HG03432 (cell line): ENCODE measurements around the gene LRPPRC.
"Not testable (repeated sequence)": the region's sequence is repeated elsewhere in the genome, so short reads cannot be mapped to it uniquely, and the experiment has no call there.

Source experiments
- ATAC-seq: cut with Tn5 transposase; IDR thresholded peaks from one replicate; pipeline ENCODE4 v1.9.1; 2021; ENCODE audit warnings: mild to moderate bottlenecking, moderate library complexity; ENCODE audit not compliant: unreplicated experiment

LRPPRC gene

DNA sequence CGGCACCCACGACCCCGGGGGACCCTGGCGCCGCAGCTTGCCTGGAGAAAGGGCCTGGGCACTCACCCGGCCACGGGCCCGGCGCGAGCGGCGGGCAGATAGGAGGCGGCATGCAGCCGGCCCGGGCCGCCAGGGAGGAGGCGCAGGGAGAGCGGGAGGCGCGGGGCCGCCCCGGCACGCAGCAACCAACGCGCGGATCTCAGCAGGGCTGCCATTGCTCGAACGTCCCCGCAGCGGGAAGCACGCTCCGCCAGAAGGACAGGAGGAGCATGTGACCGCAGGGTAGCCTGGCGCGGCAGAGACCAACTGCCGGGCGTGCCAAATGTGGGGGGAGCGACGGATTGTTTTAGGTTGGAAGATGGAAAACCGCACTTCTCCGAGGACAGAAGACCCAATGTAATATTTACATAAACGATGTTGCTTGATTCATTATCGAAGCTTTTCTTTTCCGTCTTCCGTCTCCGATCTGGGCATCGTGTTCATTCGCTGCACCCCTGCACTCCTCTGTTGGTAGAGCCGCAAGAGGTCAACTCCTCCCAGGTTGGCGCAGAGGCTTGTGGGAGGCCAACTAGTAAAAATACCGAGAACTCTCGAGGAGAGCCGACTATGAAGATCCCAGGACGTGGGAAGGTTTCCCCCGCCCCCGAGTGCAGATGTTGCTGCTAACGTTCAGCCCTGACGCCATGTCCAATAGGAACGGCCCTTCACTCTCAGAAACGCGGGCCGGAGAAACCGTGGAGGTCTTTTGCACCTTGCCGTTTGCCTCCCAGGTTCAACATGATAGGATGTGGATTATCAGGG lies at the start of gene LRPPRC:
Gene LRPPRC (minus strand): TSS at position 257 of the 801 bp plus-strand sequence. CDS start 42 bp downstream, at position 215.
- ATAC-seq: peak; percentile 93

DNA sequence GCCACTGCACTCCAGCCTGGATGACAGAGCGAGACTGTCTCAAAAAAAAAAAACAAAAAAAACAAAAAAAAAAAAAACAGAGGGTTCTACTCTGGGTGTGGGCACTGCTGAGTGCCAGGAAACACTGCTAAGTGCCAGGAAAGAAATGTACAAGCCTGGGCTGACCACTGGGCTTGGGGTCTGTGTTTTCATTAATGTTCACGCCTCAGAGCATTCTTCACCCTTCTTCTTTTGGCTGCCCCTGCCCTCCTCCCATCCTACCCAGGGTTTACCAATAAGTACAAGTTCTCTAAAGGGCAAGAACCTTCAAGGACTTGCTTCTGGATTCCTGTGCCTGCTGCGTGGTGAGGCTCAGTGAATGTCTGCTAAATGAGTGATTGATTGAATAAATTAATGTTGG lies 49.3 kb upstream of the LRPPRC start:
- no peak for ATAC-seq

DNA sequence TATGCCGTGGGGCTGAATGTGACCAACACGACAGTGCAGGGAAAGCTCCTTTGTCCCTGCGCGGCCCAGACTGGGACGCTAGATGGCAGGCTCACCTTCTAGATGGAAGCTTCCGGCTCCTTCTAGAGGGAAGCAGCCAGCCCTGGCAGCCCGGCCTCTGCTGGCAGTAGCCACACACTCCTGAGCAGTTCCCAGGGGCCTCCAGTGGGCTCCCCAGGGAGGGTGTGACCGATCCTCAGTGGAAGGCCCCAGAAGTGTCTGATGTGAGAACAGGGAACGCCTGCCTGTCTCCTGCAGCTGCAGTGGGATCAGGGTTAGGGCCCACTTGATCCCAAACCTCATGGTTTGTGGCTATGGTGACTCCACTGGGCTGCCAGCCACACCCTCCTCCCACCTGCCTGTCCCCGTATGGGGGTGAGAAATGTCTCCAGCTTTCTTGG lies 48.5 kb upstream of the LRPPRC start:
- ATAC-seq: peak; percentile 98

DNA sequence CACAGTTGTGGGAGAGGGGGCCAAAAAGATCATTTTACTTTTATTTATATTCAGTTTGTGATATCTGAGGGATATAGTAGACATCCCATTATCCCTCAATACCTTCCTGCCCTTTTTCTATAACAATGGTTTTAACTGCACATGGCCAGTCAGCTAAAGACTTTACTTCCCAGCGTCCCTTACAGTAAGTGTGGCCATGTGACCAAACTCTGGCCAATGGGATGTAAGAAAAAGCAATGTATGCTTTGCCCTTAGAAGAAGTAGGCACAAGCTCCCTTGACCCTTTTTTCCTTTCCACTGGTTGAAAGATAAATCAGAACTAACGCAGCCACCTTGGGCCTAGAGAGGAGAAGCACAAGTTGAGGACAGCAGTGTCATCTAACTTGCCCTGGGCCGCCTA lies 44.6 kb upstream of the LRPPRC start:
- no peak for ATAC-seq

DNA sequence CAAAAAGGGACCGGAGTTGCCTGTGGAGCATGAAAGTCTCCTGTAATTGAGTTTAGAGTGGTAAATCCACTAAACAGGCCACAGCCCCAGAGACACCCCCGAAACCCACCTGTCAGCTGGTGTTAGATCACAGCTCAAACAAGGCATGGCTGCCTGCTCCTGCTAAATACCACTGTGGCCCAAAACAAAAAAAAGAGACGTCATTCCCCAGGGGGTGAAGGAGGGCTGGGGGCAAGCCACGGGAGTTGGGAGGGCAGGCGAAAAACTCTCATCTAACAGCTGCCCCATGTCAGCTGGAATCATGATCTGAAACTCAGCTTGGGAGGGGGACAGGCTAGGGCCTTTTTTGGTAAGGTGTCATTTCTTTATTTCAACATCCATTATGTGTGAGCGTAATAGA lies 42.5 kb upstream of the LRPPRC start:
- no peak for ATAC-seq

DNA sequence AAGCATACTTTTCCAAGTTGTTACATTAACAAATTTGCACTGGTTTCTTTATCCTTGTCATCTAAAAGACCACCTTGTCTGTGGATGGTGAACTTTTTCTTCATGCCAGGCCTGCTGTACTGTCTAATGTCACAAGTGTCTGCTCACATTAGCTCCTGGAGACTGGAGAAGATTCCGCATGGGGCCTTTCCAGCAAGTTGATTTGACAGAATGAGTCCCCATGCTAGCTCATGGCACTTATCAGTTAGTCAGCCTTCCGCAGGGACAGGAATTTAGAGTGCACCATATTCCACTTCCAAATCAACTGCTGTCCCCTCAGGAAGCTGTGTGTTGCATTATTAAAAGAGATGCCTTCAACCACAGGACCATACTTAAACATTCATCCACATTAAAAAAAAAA lies 41.4 kb upstream of the LRPPRC start:
- ATAC-seq: no peak

DNA sequence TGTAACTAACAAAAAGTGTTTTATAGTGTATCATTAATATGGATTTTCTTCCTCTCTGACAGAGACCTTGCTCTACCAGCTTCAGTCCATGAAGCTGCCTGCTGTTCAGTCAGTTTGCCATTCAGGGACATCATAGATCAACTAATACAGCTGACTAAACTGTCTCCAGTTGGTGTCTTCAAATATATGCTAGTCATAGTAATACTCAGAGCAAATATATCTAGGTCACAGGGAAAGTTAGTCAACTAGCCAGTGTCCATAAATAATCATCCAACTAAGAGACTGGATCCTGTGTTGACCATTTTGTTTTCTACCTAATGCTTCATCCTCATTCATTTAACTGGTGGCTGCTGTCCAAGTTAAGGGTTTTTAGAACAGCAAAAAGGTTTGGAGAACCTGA lies 38.2 kb upstream of the LRPPRC start:
- ATAC-seq: no peak

DNA sequence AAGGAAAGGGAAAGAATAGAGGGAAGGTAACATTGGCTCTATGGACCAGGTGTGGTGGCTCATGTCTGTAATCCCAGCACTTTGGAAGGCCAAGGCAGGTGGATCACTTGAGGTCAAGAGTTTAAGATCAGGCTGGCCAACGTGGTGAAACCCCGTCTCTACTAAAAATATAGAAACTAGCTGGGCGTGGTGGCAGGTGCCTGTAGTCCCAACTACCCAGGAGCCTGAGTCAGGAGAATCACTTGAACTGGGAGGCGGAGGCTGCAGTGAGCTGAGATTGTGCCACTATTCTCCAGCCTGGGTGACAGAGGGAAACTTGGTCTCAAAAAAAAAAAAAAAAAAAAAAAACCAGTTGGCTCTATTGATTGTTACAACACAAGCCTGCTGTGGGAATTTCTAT lies 31.3 kb upstream of the LRPPRC start:
- not testable (repeated sequence) for ATAC-seq

DNA sequence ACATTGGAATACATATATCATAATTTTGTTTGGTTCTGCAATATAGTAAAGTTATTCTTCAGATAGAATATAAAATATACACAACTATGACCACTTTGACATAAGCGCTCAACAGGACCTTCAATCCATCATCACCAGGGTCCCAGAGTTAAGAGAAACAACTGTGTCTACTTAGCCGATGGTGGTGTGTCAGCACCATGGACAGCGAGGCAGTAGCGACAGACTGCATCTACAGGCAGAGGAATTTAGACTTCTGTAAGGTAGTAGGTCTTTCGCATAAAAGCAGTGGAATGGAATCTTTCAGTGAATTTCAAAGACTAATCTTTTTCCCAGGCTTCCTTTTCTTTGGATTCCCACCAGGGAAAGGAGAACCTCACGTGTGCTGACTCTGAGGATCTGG lies 20.5 kb upstream of the LRPPRC start:
- ATAC-seq: no peak

DNA sequence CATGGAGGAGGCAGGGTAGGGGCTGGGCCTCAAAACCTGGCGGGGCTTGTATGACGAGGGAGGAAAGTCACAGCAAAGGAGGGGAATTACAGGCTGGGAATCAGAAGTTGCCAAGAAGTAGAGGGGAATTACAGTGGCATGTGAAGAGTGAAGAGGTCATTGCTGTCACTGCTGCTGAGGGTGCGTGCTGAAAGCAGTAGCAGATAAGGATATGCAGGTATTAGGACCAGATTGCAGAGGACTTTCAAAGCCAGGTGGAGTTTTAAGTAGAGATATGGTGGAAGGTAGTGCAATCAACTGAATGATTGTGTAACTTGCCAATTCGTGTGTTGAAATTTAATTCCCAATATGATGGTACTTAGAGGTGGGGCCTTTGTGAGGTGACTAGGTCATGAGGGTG lies 19.4 kb upstream of the LRPPRC start:
- no peak for ATAC-seq

DNA sequence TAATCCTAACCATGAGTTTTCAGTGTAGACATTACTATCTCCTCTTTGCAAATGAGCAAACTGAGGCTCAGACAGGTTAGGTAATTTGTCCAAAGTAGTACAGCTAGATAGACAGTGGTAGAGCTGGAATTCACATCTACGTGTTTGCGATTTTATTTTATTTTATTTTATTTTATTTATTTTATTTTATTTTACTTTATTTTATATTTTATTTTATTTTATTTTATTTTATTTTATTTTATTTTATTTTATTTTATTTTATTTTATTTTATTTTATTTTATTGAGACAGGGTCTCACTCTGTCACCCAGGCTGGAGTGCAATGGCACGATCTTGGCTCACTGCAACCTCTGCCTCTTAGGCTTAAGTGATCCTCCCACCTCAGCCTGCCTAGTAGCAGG lies 17.4 kb upstream of the LRPPRC start:
- ATAC-seq: not testable (repeated sequence)

DNA sequence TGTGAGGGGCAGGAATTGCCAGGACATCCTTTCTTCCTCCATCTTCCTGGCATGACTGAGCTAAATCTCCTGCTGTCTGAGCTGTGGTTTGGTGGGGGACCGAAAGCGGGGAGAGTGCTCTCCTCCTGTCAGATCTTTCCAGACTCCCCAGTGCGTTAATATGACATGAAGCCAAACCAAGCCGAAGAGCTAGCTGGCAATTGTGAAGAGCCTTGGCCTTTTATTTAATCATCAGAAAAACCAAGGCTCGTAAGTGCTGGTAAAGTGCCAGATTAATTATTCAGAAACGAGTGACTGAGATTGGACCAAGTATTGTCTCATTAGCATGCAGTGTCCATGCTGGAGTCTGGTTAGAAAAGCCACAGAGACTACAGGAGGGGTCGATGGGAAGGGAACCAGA lies 14.5 kb upstream of the LRPPRC start:
- ATAC-seq: no peak

DNA sequence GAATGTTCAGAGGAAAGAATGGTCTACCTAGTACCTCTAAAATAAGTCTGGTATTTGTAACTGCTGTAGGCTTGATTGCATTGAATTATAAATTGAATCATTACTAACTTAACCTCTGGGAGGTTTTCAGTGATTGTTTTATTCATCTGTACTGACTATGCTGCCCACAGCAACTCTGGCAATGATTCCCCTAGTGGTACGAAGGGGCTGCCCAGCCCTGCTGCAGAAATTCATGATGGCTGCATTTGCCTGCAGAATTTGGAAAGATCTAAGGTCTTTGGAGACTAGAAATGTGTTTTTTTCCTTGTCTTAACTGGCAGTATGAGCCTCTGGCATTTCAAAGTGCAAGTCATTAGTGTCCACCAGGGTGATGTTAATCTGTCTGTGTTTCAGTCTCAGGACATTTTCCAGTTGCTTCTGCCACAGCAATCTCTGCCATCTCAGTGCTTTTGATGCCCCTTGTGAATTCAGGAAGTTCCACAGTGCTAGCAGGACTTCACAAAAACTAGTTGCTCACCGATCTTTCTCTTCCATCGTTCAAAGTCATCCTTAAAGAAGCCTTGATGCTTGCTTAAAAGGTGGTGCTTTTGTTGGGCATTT lies 13.4 kb upstream of the LRPPRC start:
- no peak for ATAC-seq

DNA sequence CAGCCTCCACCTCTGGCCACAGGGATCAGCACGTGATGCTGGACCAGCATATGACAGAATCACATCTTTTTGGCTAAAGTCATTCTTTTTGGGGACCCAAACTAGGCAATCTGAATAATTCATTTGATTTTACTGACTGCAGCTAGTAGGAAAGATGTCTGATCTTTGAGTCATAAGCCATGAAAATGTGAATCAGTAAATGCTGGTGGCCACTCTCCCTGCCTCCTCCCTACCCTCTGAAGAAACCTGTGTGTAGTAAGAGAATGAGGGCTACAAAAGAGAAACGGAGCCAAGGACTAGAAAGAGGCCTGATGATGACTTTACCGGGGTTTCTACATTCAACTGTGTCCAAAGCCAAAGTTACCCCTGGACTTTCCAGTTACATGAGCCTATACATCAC lies 10.1 kb upstream of the LRPPRC start:
- no peak for ATAC-seq

DNA sequence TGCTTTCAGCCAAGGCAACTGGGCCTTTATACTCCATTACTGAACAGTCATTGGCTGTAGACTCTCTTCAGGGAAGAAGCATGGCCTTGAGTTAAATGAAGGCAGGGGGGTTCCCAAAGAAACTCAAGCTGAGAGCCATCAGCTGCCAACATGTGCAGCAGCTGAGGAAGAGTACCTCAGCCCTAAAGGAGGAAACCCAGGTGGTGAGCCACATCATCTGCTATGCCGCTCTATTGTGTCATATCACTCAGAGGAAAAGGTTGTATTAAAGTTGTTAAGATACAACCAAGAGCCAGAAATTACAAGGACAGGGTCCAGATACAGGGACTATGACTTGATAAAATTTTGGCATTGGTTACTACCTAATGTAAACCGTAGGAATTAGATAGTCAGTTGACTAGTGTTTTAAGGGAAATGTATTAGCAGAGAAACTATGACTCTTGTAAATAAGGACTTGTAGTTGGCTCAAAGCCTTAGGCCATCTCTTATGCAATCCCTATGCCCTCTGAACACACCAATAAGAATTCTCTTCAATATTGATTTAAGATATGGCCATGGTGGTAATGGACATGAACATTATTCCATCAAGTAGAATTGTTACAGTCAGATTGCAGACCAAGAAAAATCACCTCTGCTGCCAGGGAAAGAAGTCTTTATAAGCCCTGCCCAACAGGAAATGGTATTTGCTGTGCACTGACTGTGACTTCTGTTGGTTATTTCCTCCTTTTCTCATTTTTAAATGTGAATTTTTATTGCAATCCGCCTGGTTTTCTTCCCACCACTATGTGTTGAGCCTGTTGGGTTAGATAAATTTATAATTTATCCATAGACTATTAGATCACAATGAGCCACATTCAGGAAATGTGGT lies 9.2 kb upstream of the LRPPRC start:
- ATAC-seq: no peak

DNA sequence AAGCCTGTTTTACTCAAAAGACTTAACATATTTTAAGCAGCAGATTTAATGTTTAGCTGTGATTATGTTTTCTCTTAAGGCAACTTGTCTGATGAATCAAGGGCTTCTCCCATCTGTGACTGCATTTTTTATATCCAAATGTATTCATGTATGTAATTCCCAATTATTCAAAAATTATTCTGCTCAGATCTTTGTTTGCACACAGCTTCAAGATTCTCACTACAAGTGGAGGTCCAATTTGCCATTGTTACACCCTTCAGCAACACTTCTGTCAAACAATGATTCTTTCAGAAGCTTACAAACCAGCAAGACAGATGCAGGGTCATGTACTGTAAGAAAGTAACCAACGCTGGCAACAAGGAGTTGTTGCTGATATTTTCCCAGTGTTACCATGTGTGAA lies 5.9 kb upstream of the LRPPRC start:
- no peak for ATAC-seq

DNA sequence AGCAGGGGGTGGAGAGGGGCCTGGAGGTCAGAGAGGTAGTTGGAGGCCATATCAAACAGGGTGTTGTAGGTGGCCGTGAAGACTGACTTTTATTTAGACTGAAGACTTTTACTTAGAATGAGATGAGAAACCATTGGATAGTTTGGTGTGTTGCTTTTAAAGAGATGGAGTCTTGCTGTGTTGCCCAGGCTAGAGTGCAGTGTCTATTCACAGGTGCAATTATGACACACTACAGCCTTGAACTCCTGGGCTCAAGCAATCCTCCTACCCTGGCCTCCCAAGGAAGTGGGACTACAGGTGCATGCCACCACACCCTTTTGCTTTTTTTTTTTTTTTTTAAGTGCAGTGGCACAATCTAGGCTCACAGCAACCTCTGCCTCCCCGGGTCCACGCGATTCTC lies 2.5 kb upstream of the LRPPRC start:
- ATAC-seq: no peak

DNA sequence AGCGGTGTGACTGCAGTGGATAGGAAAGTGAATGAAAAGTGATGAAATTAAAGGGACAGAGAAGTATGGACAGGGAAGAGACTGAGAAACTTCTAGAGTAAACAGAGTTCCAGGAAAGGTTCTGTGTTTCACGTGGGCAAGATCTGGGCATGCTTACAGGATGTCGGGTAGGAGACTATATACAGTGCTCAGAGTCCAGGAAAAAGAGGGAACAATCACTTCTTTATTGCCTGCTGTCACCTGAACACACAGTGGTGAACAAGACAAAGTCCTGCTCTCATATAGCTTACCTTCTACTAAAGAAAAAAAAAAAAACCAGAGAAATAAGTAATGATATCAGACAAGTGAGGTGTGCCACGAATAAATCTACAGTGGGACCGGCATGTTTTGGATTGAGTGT lies 2.4 kb downstream of the LRPPRC start:
- no peak for ATAC-seq

DNA sequence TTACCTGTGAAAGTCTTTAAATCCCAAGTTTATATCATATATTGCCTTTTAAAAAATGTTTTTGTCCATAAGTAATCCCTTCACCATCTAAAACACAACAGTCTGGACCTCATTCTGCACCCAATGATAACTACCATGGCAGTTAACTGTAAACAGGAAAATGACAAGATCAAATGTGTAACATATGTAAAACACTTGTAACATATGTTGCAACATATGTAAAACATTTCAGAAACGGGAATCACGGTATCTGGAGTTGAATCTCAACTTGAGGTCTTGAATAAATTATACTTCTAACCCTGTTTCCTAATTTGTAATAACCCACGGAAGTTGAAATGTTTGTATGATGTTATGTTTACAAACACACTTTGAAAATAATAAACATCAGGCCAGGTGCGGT lies 6.2 kb downstream of the LRPPRC start:
- no peak for ATAC-seq

DNA sequence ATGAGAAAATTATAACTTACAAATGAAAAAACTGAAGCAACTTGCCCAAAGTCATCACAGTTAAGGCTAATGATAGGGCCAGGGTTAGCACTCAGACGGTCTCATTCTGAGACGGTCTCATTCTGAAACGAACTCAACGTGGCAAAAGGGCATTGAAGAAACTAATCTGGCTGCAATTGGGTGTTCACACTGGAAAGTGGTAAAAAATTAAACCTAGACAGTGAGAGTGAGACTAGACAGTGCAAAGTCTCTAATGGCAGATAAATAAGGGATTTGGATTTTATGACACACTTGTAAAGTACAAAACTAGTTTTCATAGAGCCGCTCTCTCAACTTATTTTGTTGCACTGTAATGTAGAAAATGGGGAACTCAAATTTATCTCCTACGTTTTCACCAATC lies 9.2 kb downstream of the LRPPRC start:
- ATAC-seq: no peak

DNA sequence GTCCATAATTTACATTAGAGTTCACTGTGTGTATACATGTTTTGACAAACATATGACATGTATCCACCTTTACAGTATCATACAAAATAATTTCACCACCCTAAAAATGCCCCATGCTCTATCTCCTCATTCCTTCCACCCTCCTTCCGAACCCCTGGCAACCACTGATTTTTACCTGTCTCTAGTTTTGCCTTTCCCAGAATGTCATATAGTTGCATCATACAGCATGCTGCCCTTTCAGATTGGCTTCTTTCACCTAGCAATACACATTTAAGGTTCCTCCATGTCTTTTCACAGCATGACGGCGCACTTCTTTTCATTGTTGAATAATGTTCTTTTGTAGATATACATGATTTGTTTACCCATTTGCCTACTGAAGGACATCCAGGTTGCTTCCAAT lies 10.4 kb downstream of the LRPPRC start:
- no peak for ATAC-seq

DNA sequence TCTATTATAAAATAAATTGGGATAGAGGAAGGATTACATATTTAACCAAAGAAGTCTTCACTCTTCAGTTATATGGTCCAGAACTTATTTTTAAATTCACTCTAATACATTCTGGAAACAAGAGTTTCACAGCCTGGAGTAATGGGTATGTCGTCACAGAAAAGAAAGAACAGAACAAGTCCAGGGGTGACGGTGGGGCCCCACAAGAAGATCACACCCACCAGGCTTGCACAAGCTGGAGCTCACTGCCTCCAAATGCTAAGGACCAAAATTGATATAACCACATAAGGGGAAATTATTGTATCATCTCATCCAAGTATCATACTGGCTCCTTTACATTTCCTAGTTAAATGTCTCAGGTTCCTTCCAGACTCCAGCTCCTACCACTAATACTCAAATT lies 11.3 kb downstream of the LRPPRC start:
- ATAC-seq: no peak
